Activated CD4-positive, alpha-beta T cell treated with anti-CD3 and anti-CD28 coated beads, Interleukin-2, amount 10 ng/mL, durations not matched to agents 24 days and 14 days (primary cell): Measurements from ENCODE around the gene RHBDD1. TPM values are rescaled to one million over a fixed set of nuclear protein-coding genes. Genes with fewer than 3 reads are reported as not detected.
"Not testable (repeated sequence)": the region's sequence is repeated elsewhere in the genome, so short reads cannot be mapped to it uniquely, and the experiment has no call there.

ENCODE experiments used
- DNase-seq: peaks from one replicate; pipeline ENCODE4 v3.0.0; 2022
- H3K27ac Mint-ChIP-seq: one replicate; pipeline ENCODE4 v1.8.0; 2022; ENCODE audit warnings: mild to moderate bottlenecking, mixed read lengths
- H3K27me3 Mint-ChIP-seq: one replicate; pipeline ENCODE4 v1.8.0; 2022; ENCODE audit warnings: mixed read lengths
- H3K36me3 Mint-ChIP-seq: one replicate; pipeline ENCODE4 v1.8.0; 2022; ENCODE audit warnings: low read depth, mild to moderate bottlenecking, mixed read lengths
- H3K4me1 Mint-ChIP-seq: one replicate; pipeline ENCODE4 v1.8.0; 2021; ENCODE audit warnings: mixed read lengths
- H3K4me3 Mint-ChIP-seq: one replicate; pipeline ENCODE4 v1.8.0; 2022; ENCODE audit warnings: mild to moderate bottlenecking, moderate library complexity, mixed read lengths
- H3K9me3 Mint-ChIP-seq: one replicate; pipeline ENCODE4 v1.8.0; 2021; ENCODE audit warnings: mixed read lengths
- intact Hi-C: fragments of 100-400 bp; cut with micrococcal nuclease; formaldehyde crosslinking; loops from one replicate; pipeline ENCODE4 v1.15.1; 2023
- total RNA-seq: library from RNA; stranded (reverse); gene quantifications from 2 replicates; pipeline ENCODE4 v1.2.3, GENCODE V29; 2022

RHBDD1 gene
- total RNA-seq, 1 donor from 2014 or later, result 41.3 TPM

DNA sequence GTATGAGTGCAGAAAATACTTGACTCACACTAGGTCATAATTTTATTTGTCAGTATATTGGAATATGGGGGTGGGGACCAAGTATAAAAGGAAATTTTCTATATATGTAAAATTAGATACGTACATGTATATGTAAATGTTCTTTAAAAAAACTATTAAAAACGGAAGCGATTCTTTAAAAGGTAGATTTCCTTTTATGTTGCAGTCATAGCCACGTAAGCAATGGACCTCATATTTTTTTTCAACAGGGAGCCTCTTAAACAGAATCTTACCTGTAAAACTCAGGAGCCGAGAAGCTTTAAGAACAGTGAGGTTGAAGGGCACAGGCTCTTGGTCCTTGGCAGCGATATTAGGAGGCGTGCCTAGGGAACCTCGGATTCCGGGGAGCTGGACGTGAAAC is 3.3 kb downstream of the RHBDD1 start:
- intact Hi-C loops, result loop anchor here (5.0 to 10.0 kb wide), 2 partner anchors 66 to 1912 kb away; no protein-coding TSS in a partner anchor
- no peak for DNase-seq
- H3K27ac Mint-ChIP-seq, result peak overlapping the region; percentile 68
- peaks cover 3% of the 10 kb centered on the region for H3K9me3 Mint-ChIP-seq
- H3K36me3 Mint-ChIP-seq, result peaks cover 49% of the 10 kb centered on the region
- H3K4me1 Mint-ChIP-seq, result peaks cover 49% of the 10 kb centered on the region
- peak overlapping the region; percentile 95 for H3K4me3 Mint-ChIP-seq
- H3K27me3 Mint-ChIP-seq, result no peaks in the 10 kb centered on the region

GRCh38 chr2:226839951-226840350 is 4.1 kb downstream of the RHBDD1 start:
- H3K9me3 Mint-ChIP-seq, result peaks cover 3% of the 10 kb centered on the region
- no peak overlapping the region for H3K4me3 Mint-ChIP-seq
- DNase-seq, result no peak
- peaks cover 50% of the 10 kb centered on the region for H3K36me3 Mint-ChIP-seq
- H3K27me3 Mint-ChIP-seq, result no peaks in the 10 kb centered on the region
- H3K4me1 Mint-ChIP-seq, result peaks cover 46% of the 10 kb centered on the region
- intact Hi-C loops, result loop anchor here (5.0 to 10.0 kb wide), 2 partner anchors 65 to 1913 kb away; no protein-coding TSS in a partner anchor
- no peak overlapping the region for H3K27ac Mint-ChIP-seq

DNA sequence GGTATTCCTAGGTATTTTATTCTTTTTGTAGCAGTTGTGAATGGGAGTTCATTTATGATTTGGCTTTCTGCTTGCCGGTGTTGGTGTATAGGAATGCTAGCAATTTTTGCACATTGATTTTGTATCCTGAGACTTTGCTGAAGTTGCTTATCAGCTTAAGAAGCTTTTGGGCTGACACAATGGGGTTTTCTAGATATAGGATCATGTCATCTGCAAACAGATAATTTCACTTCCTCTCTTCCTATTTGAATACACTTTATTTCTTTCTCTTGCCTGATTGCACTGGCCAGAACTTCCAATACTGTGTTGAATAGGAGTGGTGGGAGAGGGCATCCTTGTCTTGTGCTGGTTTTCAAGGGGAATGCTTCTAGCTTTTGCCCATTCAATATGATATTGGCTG is 7.1 kb downstream of the RHBDD1 start:
- H3K9me3 Mint-ChIP-seq, intact Hi-C loops, DNase-seq, H3K27me3 Mint-ChIP-seq, H3K27ac Mint-ChIP-seq, H3K4me3 Mint-ChIP-seq: not testable (repeated sequence)
- H3K4me1 Mint-ChIP-seq, result peaks cover 33% of the 10 kb centered on the region
- H3K36me3 Mint-ChIP-seq, result peaks cover 51% of the 10 kb centered on the region

GRCh38 chr2:226845386-226846116 is 9.7 kb downstream of the RHBDD1 start:
- Mint-ChIP-seq H3K27me3 (no peaks in the 10 kb centered on the region), H3K27ac (no peak overlapping the region), H3K4me1 (peaks cover 13% of the 10 kb centered on the region), H3K4me3 (no peak overlapping the region), H3K9me3 (no peaks in the 10 kb centered on the region), H3K36me3 (peaks cover 36% of the 10 kb centered on the region)
- DNase-seq, result no peak
- intact Hi-C loops, result no loop called here

GRCh38 chr2:226847090-226847489 is 11.2 kb downstream of the RHBDD1 start:
- peaks cover 30% of the 10 kb centered on the region for H3K36me3 Mint-ChIP-seq
- peaks cover 14% of the 10 kb centered on the region for H3K4me1 Mint-ChIP-seq
- intact Hi-C loops, result no loop called here
- H3K4me3 Mint-ChIP-seq, result no peak overlapping the region
- no peaks in the 10 kb centered on the region for H3K9me3 Mint-ChIP-seq
- DNase-seq, result no peak
- no peaks in the 10 kb centered on the region for H3K27me3 Mint-ChIP-seq
- H3K27ac Mint-ChIP-seq, result no peak overlapping the region

GRCh38 chr2:226847511-226847910 is 11.7 kb downstream of the RHBDD1 start:
- DNase-seq, result no peak
- no peaks in the 10 kb centered on the region for H3K27me3 Mint-ChIP-seq
- H3K4me3 Mint-ChIP-seq, result no peak overlapping the region
- H3K9me3 Mint-ChIP-seq, result no peaks in the 10 kb centered on the region
- intact Hi-C loops, result no loop called here
- H3K4me1 Mint-ChIP-seq, result peaks cover 14% of the 10 kb centered on the region
- no peak overlapping the region for H3K27ac Mint-ChIP-seq
- H3K36me3 Mint-ChIP-seq, result peaks cover 26% of the 10 kb centered on the region

GRCh38 chr2:226849349-226849748 is 13.5 kb downstream of the RHBDD1 start:
- no peak overlapping the region for H3K4me3 Mint-ChIP-seq
- no peaks in the 10 kb centered on the region for H3K27me3 Mint-ChIP-seq
- no peak for DNase-seq
- intact Hi-C loops, result no loop called here
- H3K4me1 Mint-ChIP-seq, result peaks cover 4% of the 10 kb centered on the region
- no peak overlapping the region for H3K27ac Mint-ChIP-seq
- no peaks in the 10 kb centered on the region for H3K9me3 Mint-ChIP-seq
- H3K36me3 Mint-ChIP-seq, result peaks cover 10% of the 10 kb centered on the region

DNA sequence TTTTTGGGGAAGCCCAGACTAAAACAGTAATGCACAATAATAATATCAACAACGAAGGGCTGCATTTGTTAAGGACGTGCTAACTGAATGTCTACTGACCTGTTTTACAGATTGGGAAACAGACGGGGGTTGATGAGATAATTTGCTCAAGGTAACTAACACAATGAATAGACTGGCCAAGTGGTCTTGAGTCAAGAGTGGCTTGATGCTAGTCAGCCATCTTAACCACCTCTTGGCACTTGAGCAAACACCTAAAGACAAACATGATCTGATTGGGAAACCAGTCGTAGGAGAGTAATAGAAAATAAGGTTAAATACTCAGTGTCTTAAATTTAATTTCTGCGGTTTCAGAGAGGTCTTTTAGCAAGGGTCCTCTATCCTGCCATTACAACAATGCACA is 14.2 kb downstream of the RHBDD1 start:
- Mint-ChIP-seq H3K9me3 (no peaks in the 10 kb centered on the region), H3K36me3 (peaks cover 7% of the 10 kb centered on the region), H3K27me3 (no peaks in the 10 kb centered on the region), H3K27ac (no peak overlapping the region), H3K4me1 (peaks cover 4% of the 10 kb centered on the region), H3K4me3 (no peak overlapping the region)
- no peak for DNase-seq
- intact Hi-C loops, result no loop called here

GRCh38 chr2:226855787-226856186 is 19.9 kb downstream of the RHBDD1 start:
- intact Hi-C loops, result no loop called here
- Mint-ChIP-seq H3K9me3 (no peaks in the 10 kb centered on the region), H3K36me3 (peaks cover 3% of the 10 kb centered on the region), H3K27ac (no peak overlapping the region), H3K27me3 (no peaks in the 10 kb centered on the region), H3K4me3 (no peak overlapping the region), H3K4me1 (peaks cover 4% of the 10 kb centered on the region)
- no peak for DNase-seq

DNA sequence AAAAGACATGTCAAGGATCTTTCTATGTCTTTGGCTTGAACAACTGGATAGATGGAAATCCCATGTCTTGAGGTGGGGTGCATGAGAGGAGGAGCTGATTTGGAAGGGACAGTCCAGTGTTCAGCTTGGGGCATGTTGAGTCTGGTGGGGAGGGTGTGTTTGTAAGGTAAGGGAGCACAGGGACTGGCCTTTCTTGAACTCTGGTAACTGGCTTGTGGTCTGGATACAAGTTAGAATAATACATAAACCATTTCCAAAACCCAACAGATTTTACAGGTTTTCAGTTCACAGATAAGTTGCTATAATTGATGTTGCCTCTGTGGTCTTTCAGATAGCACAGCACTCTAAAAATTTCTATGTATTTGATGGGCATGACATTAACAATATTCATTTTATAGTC is 24.2 kb downstream of the RHBDD1 start:
- Mint-ChIP-seq H3K27ac (no peak overlapping the region), H3K4me3 (no peak overlapping the region), H3K36me3 (peaks cover 7% of the 10 kb centered on the region), H3K4me1 (peaks cover 7% of the 10 kb centered on the region), H3K27me3 (no peaks in the 10 kb centered on the region), H3K9me3 (no peaks in the 10 kb centered on the region)
- DNase-seq, result no peak
- intact Hi-C loops, result no loop called here

DNA sequence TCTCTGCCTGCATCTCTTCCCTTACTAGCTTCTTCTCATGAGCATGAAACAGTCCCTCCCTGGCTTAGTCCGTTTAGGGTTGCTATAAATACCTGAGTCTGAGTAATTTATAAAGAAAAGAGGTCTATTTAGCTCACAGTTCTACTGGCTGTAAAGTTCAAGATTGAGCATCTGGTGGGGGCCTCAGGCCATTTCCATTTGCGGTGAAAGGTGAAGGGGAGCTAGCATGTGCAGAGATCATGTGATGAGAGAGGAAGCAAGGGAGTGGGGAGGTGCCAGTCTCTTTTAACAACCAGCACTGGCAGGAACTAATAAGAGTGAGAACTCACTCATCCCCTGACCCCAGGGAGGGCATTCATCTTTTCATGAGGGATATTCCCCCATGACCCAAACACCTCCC is 26.8 kb downstream of the RHBDD1 start:
- no peaks in the 10 kb centered on the region for H3K9me3 Mint-ChIP-seq
- no peaks in the 10 kb centered on the region for H3K27me3 Mint-ChIP-seq
- H3K27ac Mint-ChIP-seq, result no peak overlapping the region
- peaks cover 7% of the 10 kb centered on the region for H3K4me1 Mint-ChIP-seq
- intact Hi-C loops, result no loop called here
- DNase-seq, result peak; percentile 46
- H3K36me3 Mint-ChIP-seq, result peaks cover 17% of the 10 kb centered on the region
- H3K4me3 Mint-ChIP-seq, result no peak overlapping the region

GRCh38 chr2:226865273-226865672 is 29.4 kb downstream of the RHBDD1 start:
- Mint-ChIP-seq H3K36me3 (peaks cover 30% of the 10 kb centered on the region), H3K27ac (no peak overlapping the region), H3K27me3 (no peaks in the 10 kb centered on the region)

DNA sequence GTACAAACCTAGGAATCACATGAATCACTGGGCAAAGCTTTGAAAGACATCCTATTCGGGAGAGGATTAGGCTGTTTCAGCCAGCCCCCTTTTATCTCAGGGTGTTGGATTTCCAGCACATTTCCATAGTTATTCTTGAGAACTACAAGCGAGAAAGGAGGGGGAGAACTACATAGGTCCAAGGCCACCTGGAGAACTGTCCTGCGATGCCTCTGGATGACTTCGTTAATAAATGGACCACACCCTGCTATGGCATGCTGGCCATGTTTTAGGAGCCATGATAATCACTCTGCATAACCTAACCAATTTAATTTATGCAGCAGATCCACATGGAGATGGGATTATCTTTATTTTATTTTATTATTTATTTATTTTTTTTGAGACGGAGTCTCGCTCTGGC is 29.9 kb downstream of the RHBDD1 start:
- no peaks in the 10 kb centered on the region for H3K9me3 Mint-ChIP-seq
- H3K4me1 Mint-ChIP-seq, result peaks cover 12% of the 10 kb centered on the region
- intact Hi-C loops, result no loop called here
- H3K27ac Mint-ChIP-seq, result no peak overlapping the region
- no peak overlapping the region for H3K4me3 Mint-ChIP-seq
- DNase-seq, result peak; percentile 44
- H3K27me3 Mint-ChIP-seq, result no peaks in the 10 kb centered on the region
- H3K36me3 Mint-ChIP-seq, result peaks cover 34% of the 10 kb centered on the region

More at GRCh38 chr2:226865273-226865672, 29.4 kb downstream of the RHBDD1 start:
- intact Hi-C loops, result no loop called here
- H3K4me3 Mint-ChIP-seq, result no peak overlapping the region
- DNase-seq, result no peak
- H3K9me3 Mint-ChIP-seq, result no peaks in the 10 kb centered on the region
- H3K4me1 Mint-ChIP-seq, result peaks cover 12% of the 10 kb centered on the region

DNA sequence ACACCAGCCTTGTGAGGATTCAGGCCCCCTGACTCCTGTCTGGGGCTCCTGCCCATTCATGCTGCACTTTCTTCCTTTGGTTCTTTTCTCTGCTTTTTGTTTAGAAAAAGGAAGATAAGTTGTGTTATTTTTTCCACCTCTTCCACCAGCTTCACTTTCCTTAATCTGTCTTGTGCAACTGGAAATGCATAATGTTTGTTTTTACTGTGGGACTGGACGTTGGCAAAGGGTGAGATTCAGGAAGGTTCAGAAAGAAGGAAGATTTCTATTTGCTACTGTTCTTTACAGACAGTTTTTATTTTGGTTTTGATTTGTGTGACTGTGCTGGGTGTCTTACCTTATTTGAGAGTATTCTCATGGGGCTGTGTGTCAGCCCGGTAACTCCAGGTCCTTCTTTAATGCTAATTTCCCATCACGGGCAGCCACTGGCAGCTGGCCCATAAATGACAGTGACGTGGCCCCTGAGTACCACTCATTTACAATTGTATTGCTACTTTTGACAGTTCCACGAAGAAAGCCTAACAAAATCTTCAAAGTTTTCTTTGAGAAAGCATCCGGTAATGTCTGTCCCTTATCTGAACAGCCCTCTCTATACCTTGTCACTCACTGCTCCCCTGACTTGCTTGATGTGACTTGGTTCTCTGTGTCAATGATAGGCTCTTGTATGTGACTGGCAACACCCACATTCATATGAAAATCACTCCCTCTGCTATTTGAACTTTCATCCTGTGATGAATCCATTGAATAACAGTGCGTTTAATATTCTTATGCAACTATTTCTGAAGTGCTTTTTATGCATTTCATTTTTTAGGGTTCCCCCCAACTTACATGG is 32.7 kb downstream of the RHBDD1 start:
- Mint-ChIP-seq H3K4me1 (peaks cover 11% of the 10 kb centered on the region), H3K4me3 (no peak overlapping the region), H3K27ac (no peak overlapping the region), H3K9me3 (peaks cover 3% of the 10 kb centered on the region), H3K27me3 (no peaks in the 10 kb centered on the region), H3K36me3 (peaks cover 44% of the 10 kb centered on the region)
- intact Hi-C loops, result no loop called here
- DNase-seq, result no peak
